AG04450 (cell line): ENCODE data around the gene ZFP57. TPM values are rescaled to one million over a fixed set of nuclear protein-coding genes. Genes with fewer than 3 reads are reported as not detected.

Experiments
- CTCF ChIA-PET: fragments of 300-600, 350-600 bp; formaldehyde crosslinking; extraction: SDS; loops from one replicate; lab custom pipeline; 2022; ENCODE audit warnings: antibody characterized with exemption, inconsistent platforms; lab: Charles Lee
- POLR2A ChIA-PET: fragments of 350-600 bp; formaldehyde crosslinking; extraction: SDS; loops from one replicate; lab custom pipeline; 2021; ENCODE audit warnings: antibody characterized with exemption, inconsistent platforms; lab: Yijun Ruan, JAX
- DNase-seq: peaks from one replicate; pipeline ENCODE4 v3.0.0-alpha.2; 2011; ENCODE audit warnings: low read depth, low spot score
- H3K27ac ChIP-seq: one replicate; pipeline ENCODE4 v1.5.1; 2012; ENCODE audit warnings: low read depth, low read length, control low read depth
- H3K27me3 ChIP-seq: one replicate; pipeline ENCODE4 v1.6.0; 2012; ENCODE audit warnings: low read length; ENCODE audit not compliant: control insufficient read depth, insufficient read depth
- H3K4me3 ChIP-seq: 2 replicates; pipeline ENCODE4 v1.5.1; 2011; ENCODE audit warnings: mild to moderate bottlenecking, low read depth, low read length, control low read depth
- H3K9me3 ChIP-seq: 2 replicates; pipeline ENCODE4 v1.5.1; 2012; ENCODE audit warnings: low read length; ENCODE audit not compliant: control insufficient read depth, insufficient read depth
- CTCF ChIP-seq: IDR thresholded peaks from 2 replicates; pipeline ENCODE4 v1.5.1; 2011; ENCODE audit warnings: low read depth, low read length, control low read depth, inconsistent platforms
- polyA minus RNA-seq: library from RNA; depleted of rRNA, polyadenylated mRNA; stranded (reverse); fragments of >200 nt; gene quantifications from 2 replicates; pipeline ENCODE4 v1.2.3, GENCODE V29; 2011; rRNA and poly(A)+ RNA removed
- polyA plus RNA-seq: library from polyadenylated mRNA; depleted of rRNA; stranded (reverse); fragments of >200 nt; gene quantifications from 2 replicates; pipeline ENCODE4 v1.2.3, GENCODE V29; 2011; rRNA removed

ZFP57 gene
- polyA plus RNA-seq (not detected in 2 replicates), polyA minus RNA-seq (not detected in 2 replicates)

GRCh38 chr6:29680904-29681303 lies at the start of gene ZFP57:
TSS of gene ZFP57 (minus strand) at chr6:29681152. CDS start at chr6:29677003, 4,149 bp downstream.
- no peak for DNase-seq
- no peak for TF ChIP-seq CTCF

GRCh38 chr6:29730575-29731126 lies 49.7 kb upstream of the ZFP57 start:
- no peak overlapping the region for H3K27ac ChIP-seq
- TF ChIP-seq CTCF: no peak
- H3K4me3 ChIP-seq: no peak overlapping the region
- no peak for DNase-seq
- H3K9me3 ChIP-seq: no peaks in the 10 kb centered on the region
- POLR2A ChIA-PET: no interaction called here
- CTCF ChIA-PET: no interaction called here
- peaks cover 3% of the 10 kb centered on the region for H3K27me3 ChIP-seq

More at GRCh38 chr6:29680904-29681303, at the start of gene ZFP57:
- Histone ChIP-seq H3K27ac (no peak within 1 kb of the TSS), H3K4me3 (no peak within 1 kb of the TSS), H3K9me3 (peaks cover 11% of the 10 kb centered on the region), H3K27me3 (peaks cover 2% of the 10 kb centered on the region)
- CTCF ChIA-PET: interaction anchor here (0.7 kb wide), 1 partner anchor 450 kb away, joined by 4 read pairs; no protein-coding TSS in a partner anchor
- POLR2A ChIA-PET: no interaction called here

- H3K4me3 ChIP-seq: no peak overlapping the region
- CTCF ChIA-PET: no interaction called here
- no peak overlapping the region for H3K27ac ChIP-seq
- H3K27me3 ChIP-seq: peaks cover 3% of the 10 kb centered on the region
- H3K9me3 ChIP-seq: no peaks in the 10 kb centered on the region
- no peak for TF ChIP-seq CTCF
- POLR2A ChIA-PET: no interaction called here
- no peak for DNase-seq
Measured at GRCh38 chr6:29729774-29730328, 48.9 kb upstream of the ZFP57 start.

GRCh38 chr6:29728875-29729270 lies 47.9 kb upstream of the ZFP57 start:
- ChIA-PET CTCF (no interaction called here), POLR2A (no interaction called here)
- peaks cover 3% of the 10 kb centered on the region for H3K27me3 ChIP-seq
- no peak overlapping the region for H3K27ac ChIP-seq
- H3K9me3 ChIP-seq: no peaks in the 10 kb centered on the region; the same call in 1 of the 2 replicates
- H3K4me3 ChIP-seq: no peak overlapping the region
- no peak for DNase-seq
- TF ChIP-seq CTCF: no peak

GRCh38 chr6:29728173-29728874 lies 47.4 kb upstream of the ZFP57 start:
- Histone ChIP-seq H3K9me3 (peaks cover 5% of the 10 kb centered on the region; the same call in 1 of the 2 replicates), H3K27ac (no peak overlapping the region), H3K27me3 (peaks cover 8% of the 10 kb centered on the region), H3K4me3 (no peak overlapping the region)
- no peak for DNase-seq
- ChIA-PET POLR2A (no interaction called here), CTCF (no interaction called here)
- TF ChIP-seq CTCF: no peak
